ENCODE data around the gene DDX6. TPM values are rescaled to one million over a fixed set of nuclear protein-coding genes. Genes with fewer than 3 reads are reported as not detected.

Gene DDX6
- total RNA-seq, 1 experiment from 2014 or later = 151 TPM

DNA sequence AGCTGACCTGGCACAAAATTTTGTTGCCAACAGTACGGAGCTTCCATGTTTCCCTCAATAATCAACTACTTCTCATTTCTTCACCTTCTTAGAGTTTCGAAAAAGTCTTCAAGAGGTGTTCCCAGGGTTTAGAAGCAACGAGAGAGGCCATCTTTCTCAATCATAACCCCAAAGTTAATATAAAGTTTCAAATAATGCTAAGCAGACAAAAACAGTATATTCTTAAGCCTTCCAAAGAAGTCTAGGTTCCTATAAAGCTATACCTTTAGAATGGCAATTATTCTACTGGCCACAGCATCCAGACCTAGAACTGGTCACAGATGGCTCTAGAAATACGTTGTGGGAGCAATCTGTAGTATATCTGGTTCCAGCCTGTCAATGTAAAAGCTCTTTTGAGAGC lies 16.9 kb downstream of the DDX6 start:
- CTCF ChIA-PET = interaction anchor here (1.0 kb wide), 1 partner anchor 84 kb away, joined by 3 read pairs; no protein-coding TSS in a partner anchor
- DNase-seq (ENCODE audit: low spot score) = no peak

DNA sequence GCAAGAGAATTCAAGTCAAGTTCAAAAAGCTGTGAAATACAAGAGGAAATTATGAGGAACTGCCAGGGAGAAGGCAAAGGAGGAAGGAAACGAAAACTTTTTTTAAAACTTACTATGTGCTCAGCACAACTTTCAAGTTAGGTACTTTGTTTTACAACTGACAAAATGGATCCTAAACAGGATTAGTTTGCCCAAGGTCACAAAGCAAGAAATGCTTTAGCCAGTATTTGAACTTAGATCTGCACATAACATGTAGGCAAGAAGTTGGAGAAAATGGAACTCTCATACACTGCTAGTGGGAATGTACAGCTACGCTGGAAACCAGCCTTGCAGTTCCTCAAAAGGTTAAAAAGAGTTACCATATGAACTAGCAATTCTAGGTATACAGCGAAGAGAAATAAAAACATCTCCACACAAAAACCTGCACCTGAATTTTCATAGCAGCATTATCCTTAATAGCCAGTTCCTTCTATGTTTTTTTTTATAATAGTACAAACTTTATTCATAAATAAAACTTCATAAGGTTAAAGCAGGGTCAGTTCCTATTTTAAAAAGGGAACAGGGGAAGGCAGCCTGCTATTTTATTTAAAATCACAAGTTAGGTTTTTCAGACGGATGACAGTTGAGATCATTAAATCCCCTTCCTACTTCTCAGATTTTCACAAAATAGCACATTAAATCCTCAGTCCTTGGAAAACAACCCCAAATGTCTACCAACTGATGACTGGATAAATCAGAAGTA lies 19.2 kb downstream of the DDX6 start:
- H3K27ac Mint-ChIP-seq = peak overlapping the region; percentile 69
- peaks cover 2% of the 10 kb centered on the region; the same call in 1 of the 2 replicates for H3K4me1 Mint-ChIP-seq
- DNase-seq (ENCODE audit: low spot score) = no peak
- H3K4me3 Mint-ChIP-seq = no peak overlapping the region
- no peak for ATAC-seq
- ChIA-PET CTCF (interaction anchor here (1.5 to 2.3 kb wide), 3 partner anchors 19 to 82 kb away, joined by 3 to 9 read pairs (median 7); no protein-coding TSS in a partner anchor), POLR2A (no interaction called here)
- no peaks in the 10 kb centered on the region for H3K9me3 Mint-ChIP-seq
- H3K36me3 Mint-ChIP-seq = peaks cover 70% of the 10 kb centered on the region
- H3K27me3 Mint-ChIP-seq (ENCODE audit: low read depth) = no peaks in the 10 kb centered on the region
- no peak for TF ChIP-seq JAZF1 (CRISPR knock-in tag; IDR thresholded peaks at IDR 0.05)
- no peak for TF ChIP-seq ZNF232 (CRISPR knock-in tag; IDR thresholded peaks at IDR 0.05)

More for the DNA sequence above, 16.9 kb downstream of the DDX6 start:
- Mint-ChIP-seq H3K36me3 (peaks cover 74% of the 10 kb centered on the region), H3K4me3 (no peak overlapping the region), H3K4me1 (peaks cover 2% of the 10 kb centered on the region; the same call in 1 of the 2 replicates), H3K27ac (peak overlapping the region; percentile 58), H3K9me3 (no peaks in the 10 kb centered on the region), H3K27me3 (ENCODE audit: low read depth) (no peaks in the 10 kb centered on the region)
- no peak for TF ChIP-seq FOXJ3 (CRISPR knock-in tag; IDR thresholded peaks at IDR 0.05; ENCODE audit: borderline replicate concordance)
- no peak for TF ChIP-seq PRRX2 (CRISPR knock-in tag; IDR thresholded peaks at IDR 0.05)
- TF ChIP-seq, protein P1, sequence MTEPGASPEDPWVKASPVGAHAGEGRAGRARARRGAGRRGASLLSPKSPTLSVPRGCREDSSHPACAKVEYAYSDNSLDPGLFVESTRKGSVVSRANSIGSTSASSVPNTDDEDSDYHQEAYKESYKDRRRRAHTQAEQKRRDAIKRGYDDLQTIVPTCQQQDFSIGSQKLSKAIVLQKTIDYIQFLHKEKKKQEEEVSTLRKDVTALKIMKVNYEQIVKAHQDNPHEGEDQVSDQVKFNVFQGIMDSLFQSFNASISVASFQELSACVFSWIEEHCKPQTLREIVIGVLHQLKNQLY (CRISPR knock-in tag; IDR thresholded peaks at IDR 0.05) = no peak
- TF ChIP-seq SMAD3 (CRISPR knock-in tag; IDR thresholded peaks at IDR 0.05; ENCODE audit: borderline replicate concordance) = no peak
- no peak for TF ChIP-seq ETV6 (CRISPR knock-in tag; IDR thresholded peaks at IDR 0.05)
- TF ChIP-seq GRHL2 (CRISPR knock-in tag; IDR thresholded peaks at IDR 0.05; ENCODE audit: insufficient replicate concordance, severe bottlenecking) = no peak
- no peak for TF ChIP-seq JAZF1 (CRISPR knock-in tag; IDR thresholded peaks at IDR 0.05)
- TF ChIP-seq SP1 (CRISPR knock-in tag; conservative IDR thresholded peaks at IDR 0.05) = no peak
- TF ChIP-seq, protein P2, sequence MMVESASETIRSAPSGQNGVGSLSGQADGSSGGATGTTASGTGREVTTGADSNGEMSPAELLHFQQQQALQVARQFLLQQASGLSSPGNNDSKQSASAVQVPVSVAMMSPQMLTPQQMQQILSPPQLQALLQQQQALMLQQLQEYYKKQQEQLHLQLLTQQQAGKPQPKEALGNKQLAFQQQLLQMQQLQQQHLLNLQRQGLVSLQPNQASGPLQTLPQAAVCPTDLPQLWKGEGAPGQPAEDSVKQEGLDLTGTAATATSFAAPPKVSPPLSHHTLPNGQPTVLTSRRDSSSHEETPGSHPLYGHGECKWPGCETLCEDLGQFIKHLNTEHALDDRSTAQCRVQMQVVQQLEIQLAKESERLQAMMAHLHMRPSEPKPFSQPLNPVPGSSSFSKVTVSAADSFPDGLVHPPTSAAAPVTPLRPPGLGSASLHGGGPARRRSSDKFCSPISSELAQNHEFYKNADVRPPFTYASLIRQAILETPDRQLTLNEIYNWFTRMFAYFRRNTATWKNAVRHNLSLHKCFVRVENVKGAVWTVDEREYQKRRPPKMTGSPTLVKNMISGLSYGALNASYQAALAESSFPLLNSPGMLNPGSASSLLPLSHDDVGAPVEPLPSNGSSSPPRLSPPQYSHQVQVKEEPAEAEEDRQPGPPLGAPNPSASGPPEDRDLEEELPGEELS (CRISPR knock-in tag; IDR thresholded peaks at IDR 0.05) = no peak
- TF ChIP-seq IRF2 (CRISPR knock-in tag; IDR thresholded peaks at IDR 0.05; ENCODE audit: borderline replicate concordance, low read depth) = no peak
- TF ChIP-seq, protein P3, sequence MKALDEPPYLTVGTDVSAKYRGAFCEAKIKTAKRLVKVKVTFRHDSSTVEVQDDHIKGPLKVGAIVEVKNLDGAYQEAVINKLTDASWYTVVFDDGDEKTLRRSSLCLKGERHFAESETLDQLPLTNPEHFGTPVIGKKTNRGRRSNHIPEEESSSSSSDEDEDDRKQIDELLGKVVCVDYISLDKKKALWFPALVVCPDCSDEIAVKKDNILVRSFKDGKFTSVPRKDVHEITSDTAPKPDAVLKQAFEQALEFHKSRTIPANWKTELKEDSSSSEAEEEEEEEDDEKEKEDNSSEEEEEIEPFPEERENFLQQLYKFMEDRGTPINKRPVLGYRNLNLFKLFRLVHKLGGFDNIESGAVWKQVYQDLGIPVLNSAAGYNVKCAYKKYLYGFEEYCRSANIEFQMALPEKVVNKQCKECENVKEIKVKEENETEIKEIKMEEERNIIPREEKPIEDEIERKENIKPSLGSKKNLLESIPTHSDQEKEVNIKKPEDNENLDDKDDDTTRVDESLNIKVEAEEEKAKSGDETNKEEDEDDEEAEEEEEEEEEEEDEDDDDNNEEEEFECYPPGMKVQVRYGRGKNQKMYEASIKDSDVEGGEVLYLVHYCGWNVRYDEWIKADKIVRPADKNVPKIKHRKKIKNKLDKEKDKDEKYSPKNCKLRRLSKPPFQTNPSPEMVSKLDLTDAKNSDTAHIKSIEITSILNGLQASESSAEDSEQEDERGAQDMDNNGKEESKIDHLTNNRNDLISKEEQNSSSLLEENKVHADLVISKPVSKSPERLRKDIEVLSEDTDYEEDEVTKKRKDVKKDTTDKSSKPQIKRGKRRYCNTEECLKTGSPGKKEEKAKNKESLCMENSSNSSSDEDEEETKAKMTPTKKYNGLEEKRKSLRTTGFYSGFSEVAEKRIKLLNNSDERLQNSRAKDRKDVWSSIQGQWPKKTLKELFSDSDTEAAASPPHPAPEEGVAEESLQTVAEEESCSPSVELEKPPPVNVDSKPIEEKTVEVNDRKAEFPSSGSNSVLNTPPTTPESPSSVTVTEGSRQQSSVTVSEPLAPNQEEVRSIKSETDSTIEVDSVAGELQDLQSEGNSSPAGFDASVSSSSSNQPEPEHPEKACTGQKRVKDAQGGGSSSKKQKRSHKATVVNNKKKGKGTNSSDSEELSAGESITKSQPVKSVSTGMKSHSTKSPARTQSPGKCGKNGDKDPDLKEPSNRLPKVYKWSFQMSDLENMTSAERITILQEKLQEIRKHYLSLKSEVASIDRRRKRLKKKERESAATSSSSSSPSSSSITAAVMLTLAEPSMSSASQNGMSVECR (CRISPR knock-in tag; IDR thresholded peaks at IDR 0.05; ENCODE audit: borderline replicate concordance) = no peak
- TF ChIP-seq, protein P4, sequence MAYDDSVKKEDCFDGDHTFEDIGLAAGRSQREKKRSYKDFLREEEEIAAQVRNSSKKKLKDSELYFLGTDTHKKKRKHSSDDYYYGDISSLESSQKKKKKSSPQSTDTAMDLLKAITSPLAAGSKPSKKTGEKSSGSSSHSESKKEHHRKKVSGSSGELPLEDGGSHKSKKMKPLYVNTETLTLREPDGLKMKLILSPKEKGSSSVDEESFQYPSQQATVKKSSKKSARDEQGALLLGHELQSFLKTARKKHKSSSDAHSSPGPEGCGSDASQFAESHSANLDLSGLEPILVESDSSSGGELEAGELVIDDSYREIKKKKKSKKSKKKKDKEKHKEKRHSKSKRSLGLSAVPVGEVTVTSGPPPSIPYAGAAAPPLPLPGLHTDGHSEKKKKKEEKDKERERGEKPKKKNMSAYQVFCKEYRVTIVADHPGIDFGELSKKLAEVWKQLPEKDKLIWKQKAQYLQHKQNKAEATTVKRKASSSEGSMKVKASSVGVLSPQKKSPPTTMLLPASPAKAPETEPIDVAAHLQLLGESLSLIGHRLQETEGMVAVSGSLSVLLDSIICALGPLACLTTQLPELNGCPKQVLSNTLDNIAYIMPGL (CRISPR knock-in tag; IDR thresholded peaks at IDR 0.05) = no peak
- no peak for TF ChIP-seq HMGA2 (CRISPR knock-in tag; IDR thresholded peaks at IDR 0.05)
- TF ChIP-seq CREM (CRISPR knock-in tag; IDR thresholded peaks at IDR 0.05) = no peak
- TF ChIP-seq ESRRA (CRISPR knock-in tag; IDR thresholded peaks at IDR 0.05; ENCODE audit: borderline replicate concordance) = no peak
- no peak for TF ChIP-seq NFATC4 (CRISPR knock-in tag; IDR thresholded peaks at IDR 0.05)
- no peak for TF ChIP-seq NR3C1 (CRISPR knock-in tag; conservative IDR thresholded peaks at IDR 0.05; ENCODE audit: low read depth)
- ATAC-seq = no peak
- POLR2A ChIA-PET = no interaction called here
